Colon (tissue), 2 donors: ENCODE results near the gene PGA5.

Source experiments
- FAIRE-seq: peaks from 2 replicates; lab custom pipeline; 2012; peaks lifted over from hg19 to GRCh38; lab: Jason Lieb, UNC
- donor health status: control.
- donor health status: control.

PGA5 gene

GRCh38 chr11:61267437-61267841 lies 26.5 kb downstream of the PGA5 start:
- no peak for FAIRE-seq

- FAIRE-seq, result no peak
These were observed 27.7 kb downstream of the PGA5 start for GRCh38 chr11:61268588-61269250.

GRCh38 chr11:61270354-61271076 lies 29.5 kb downstream of the PGA5 start:
- no peak for FAIRE-seq

GRCh38 chr11:61272731-61273130 lies 31.8 kb downstream of the PGA5 start:
- FAIRE-seq, result no peak

- FAIRE-seq, result no peak
These were observed 32.5 kb downstream of the PGA5 start for GRCh38 chr11:61273178-61274078.

GRCh38 chr11:61274084-61274483 lies 33.1 kb downstream of the PGA5 start:
- FAIRE-seq, result no peak

- FAIRE-seq, result no peak
These were observed 34.2 kb downstream of the PGA5 start for GRCh38 chr11:61275191-61275590.

- no peak for FAIRE-seq
These were observed 36.4 kb downstream of the PGA5 start for GRCh38 chr11:61277186-61278000.

GRCh38 chr11:61278001-61278470 lies 37.1 kb downstream of the PGA5 start:
- FAIRE-seq, result no peak

- FAIRE-seq, result no peak
These were observed 39.1 kb downstream of the PGA5 start for GRCh38 chr11:61279934-61280659.

- no peak for FAIRE-seq
These were observed 40.1 kb downstream of the PGA5 start for GRCh38 chr11:61280883-61281580.

GRCh38 chr11:61281581-61282250 lies 40.7 kb downstream of the PGA5 start:
- no peak for FAIRE-seq

- FAIRE-seq, result no peak
These were observed 42.6 kb downstream of the PGA5 start for GRCh38 chr11:61283613-61284012.

- FAIRE-seq, result no peak
These were observed 46.5 kb downstream of the PGA5 start for GRCh38 chr11:61287338-61287977.

GRCh38 chr11:61290905-61291690 lies 50.1 kb downstream of the PGA5 start:
- FAIRE-seq, result no peak

GRCh38 chr11:61292356-61292755 lies 51.4 kb downstream of the PGA5 start:
- no peak for FAIRE-seq

- FAIRE-seq, result no peak
These were observed 53.1 kb downstream of the PGA5 start for GRCh38 chr11:61293867-61294716.
